Neural cell (in vitro differentiated cells): ENCODE data around the gene GLTP.

Experiments used
- EP300 ChIP-seq: fragments of 450-650 bp; conservative IDR thresholded peaks from 2 replicates; pipeline ENCODE4 v1.6.1; 2014; ENCODE audit warnings: antibody characterized with exemption, mild to moderate bottlenecking, moderate library complexity; ENCODE audit not compliant: poor library complexity, severe bottlenecking
- EZH2 ChIP-seq: fragments of 200-600, 300-800 bp; shearing (Covaris generic), sonication (generic); IDR thresholded peaks from 2 replicates; pipeline ENCODE4 v1.6.1; 2014; ENCODE audit warnings: antibody characterized with exemption, low read length, borderline replicate concordance, mild to moderate bottlenecking; ENCODE audit not compliant: insufficient read depth, poor library complexity, severe bottlenecking
- POLR2AphosphoS5 ChIP-seq: IDR thresholded peaks from 2 replicates; pipeline ENCODE4 v1.6.1; 2012
- TAF1 ChIP-seq: IDR thresholded peaks from 2 replicates; pipeline ENCODE4 v1.6.1; 2012; ENCODE audit warnings: low read depth
- TF ChIP-seq, protein P1 (sequence below): fragments of 450-650 bp; IDR thresholded peaks from 2 replicates; pipeline ENCODE4 v1.5.1; 2014; ENCODE audit warnings: antibody characterized with exemption, mild to moderate bottlenecking, moderate library complexity; ENCODE audit not compliant: poor library complexity, severe bottlenecking
- TF ChIP-seq, protein P2 (sequence below): IDR thresholded peaks from 2 replicates; pipeline ENCODE4 v1.6.1; 2012; ENCODE audit warnings: borderline replicate concordance

DNA sequence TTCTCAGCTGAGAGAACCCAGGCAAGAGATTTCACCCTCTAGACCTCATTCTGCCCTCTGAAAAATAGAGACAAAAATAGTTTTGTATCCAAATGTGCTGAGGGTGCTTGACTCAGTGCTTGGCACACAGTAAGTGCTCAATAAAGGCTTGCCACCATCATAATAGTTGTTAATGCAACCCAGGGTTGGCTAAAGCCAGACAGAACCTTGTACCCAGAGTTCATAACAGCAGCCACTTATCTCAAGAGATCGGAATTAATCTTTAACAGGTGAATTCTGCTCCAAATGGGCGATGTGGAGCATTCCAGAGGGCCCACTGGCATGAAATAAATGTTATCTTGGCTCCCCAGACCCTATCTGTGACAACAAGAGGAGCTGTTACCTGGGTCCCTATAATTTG lies 50.1 kb downstream of the GLTP start:
- TF ChIP-seq POLR2AphosphoS5, result no peak
- no peak for TF ChIP-seq EP300
- no peak for TF ChIP-seq TAF1
- TF ChIP-seq, protein P1, sequence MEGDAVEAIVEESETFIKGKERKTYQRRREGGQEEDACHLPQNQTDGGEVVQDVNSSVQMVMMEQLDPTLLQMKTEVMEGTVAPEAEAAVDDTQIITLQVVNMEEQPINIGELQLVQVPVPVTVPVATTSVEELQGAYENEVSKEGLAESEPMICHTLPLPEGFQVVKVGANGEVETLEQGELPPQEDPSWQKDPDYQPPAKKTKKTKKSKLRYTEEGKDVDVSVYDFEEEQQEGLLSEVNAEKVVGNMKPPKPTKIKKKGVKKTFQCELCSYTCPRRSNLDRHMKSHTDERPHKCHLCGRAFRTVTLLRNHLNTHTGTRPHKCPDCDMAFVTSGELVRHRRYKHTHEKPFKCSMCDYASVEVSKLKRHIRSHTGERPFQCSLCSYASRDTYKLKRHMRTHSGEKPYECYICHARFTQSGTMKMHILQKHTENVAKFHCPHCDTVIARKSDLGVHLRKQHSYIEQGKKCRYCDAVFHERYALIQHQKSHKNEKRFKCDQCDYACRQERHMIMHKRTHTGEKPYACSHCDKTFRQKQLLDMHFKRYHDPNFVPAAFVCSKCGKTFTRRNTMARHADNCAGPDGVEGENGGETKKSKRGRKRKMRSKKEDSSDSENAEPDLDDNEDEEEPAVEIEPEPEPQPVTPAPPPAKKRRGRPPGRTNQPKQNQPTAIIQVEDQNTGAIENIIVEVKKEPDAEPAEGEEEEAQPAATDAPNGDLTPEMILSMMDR, result no peak
- TF ChIP-seq EZH2, result no peak
- TF ChIP-seq, protein P2, sequence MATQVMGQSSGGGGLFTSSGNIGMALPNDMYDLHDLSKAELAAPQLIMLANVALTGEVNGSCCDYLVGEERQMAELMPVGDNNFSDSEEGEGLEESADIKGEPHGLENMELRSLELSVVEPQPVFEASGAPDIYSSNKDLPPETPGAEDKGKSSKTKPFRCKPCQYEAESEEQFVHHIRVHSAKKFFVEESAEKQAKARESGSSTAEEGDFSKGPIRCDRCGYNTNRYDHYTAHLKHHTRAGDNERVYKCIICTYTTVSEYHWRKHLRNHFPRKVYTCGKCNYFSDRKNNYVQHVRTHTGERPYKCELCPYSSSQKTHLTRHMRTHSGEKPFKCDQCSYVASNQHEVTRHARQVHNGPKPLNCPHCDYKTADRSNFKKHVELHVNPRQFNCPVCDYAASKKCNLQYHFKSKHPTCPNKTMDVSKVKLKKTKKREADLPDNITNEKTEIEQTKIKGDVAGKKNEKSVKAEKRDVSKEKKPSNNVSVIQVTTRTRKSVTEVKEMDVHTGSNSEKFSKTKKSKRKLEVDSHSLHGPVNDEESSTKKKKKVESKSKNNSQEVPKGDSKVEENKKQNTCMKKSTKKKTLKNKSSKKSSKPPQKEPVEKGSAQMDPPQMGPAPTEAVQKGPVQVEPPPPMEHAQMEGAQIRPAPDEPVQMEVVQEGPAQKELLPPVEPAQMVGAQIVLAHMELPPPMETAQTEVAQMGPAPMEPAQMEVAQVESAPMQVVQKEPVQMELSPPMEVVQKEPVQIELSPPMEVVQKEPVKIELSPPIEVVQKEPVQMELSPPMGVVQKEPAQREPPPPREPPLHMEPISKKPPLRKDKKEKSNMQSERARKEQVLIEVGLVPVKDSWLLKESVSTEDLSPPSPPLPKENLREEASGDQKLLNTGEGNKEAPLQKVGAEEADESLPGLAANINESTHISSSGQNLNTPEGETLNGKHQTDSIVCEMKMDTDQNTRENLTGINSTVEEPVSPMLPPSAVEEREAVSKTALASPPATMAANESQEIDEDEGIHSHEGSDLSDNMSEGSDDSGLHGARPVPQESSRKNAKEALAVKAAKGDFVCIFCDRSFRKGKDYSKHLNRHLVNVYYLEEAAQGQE, result no peak
